ENCODE measurements around the gene USP19. TPM values are rescaled to one million over a fixed set of nuclear protein-coding genes. Genes with fewer than 3 reads are reported as not detected.

Gene USP19
- total and polyA plus RNA-seq, 10 of the 15 experiments (the other 5 are each of a cell fraction or from before 2014, with no cell fraction given) = 0.24 to 64.2 (median 33.2) TPM

DNA sequence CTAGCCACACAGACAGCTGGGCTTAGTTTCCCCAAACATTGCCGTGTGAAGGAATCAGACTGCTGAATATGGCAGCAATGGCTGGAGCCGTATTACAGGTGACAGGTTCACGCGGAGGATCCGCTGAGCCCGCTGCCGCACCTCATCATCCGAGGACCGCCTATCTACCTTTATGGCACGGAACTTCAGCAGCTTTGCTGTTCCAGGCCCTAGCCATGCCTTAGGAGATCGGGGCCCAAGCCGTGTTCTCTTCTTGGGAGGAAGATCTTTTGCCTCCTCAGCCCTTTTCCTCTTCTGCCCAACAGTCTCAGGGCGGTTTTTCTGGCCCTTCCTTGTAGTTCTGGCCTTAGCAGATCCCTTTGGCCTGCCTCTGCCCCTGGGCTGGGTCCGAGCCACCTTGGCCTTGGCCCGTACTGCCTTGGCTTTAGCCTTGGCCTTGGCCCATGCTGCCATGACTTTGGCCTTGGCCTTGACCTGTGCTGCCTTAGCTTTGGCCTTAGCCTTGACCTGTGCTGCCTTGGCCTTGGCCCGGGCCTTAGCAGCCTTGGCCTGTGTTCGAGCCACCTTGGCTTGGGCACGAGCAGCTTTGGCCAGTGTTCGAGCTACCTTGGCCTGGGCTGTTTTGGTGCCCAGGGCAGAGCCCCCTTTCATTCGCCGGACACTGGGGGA, 42.3 kb upstream of the USP19 start:
- no peak for FAIRE-seq
- in situ Hi-C loops (cut with MboI) = no loop called here
- BruUV-seq (replicated peaks) = no TSS peak

DNA sequence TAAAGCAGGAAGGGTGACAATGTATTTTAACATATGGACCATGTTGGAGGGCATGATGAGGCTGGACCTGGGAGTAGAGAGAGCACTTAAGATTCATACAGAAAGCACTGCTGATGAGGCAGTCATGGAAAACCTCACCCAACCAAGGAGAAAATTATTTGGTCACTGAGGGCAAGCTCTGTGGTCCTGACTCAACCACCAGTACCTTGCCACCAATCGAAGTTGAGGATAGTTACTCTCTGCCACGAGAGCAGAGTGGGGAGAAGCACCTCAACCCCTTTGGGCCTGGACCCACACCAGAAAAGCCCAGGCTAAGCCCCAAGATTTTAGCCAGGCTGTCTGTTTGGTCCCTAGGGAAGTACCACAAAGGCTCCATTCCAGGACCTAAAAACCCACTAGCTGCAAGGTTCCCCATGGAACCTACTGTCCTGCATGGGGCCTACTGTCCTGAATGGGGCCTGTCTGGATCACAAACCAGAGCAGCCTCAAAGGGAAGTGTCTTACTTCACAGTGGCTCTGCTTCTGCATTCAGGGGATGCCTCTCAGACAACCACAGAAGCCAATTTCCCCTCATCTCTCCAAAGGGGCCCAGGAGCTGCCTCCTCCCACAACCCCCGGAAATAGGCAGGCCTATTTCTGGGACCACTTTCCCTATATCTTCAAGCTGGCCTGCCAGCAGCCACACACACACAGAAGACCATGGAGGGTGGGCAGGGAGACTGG, 41.3 kb upstream of the USP19 start:
- ChIA-PET RAD21 (ENCODE audit: unreplicated experiment) (no interaction called here), POLR2A (no interaction called here), CTCF (no interaction called here), SMC1A (ENCODE audit: uncharacterized antibody, unreplicated experiment) (no interaction called here)
- TF ChIP-seq MEF2B (IDR thresholded peaks at IDR 0.05; ENCODE audit: partially characterized antibody, poor library complexity, severe bottlenecking) (no peak), GABPA (IDR thresholded peaks at IDR 0.05; ENCODE audit: low read depth) (no peak), NBN (IDR thresholded peaks at IDR 0.05) (no peak), ZNF274 (IDR thresholded peaks at IDR 0.05; ENCODE audit: insufficient read depth, insufficient read length) (no peak), CHD4 (IDR thresholded peaks at IDR 0.05) (no peak), ASH2L (IDR thresholded peaks at IDR 0.05; ENCODE audit: borderline replicate concordance, low read depth) (no peak), POLR2AphosphoS2 (IDR thresholded peaks at IDR 0.05; ENCODE audit: low read depth, low read length) (0 out of 2 replicates have a peak, but pooled peaks have one; percentile 11), TBL1XR1 (IDR thresholded peaks at IDR 0.05; ENCODE audit: low read depth, low read length) (no peak), PAX5 (IDR thresholded peaks at IDR 0.05; ENCODE audit: borderline replicate concordance, low read depth, low read length) (no peak), PML (IDR thresholded peaks at IDR 0.05; ENCODE audit: low read length) (0 out of 2 replicates have a peak, but pooled peaks have one; percentile 20), RUNX3 (IDR thresholded peaks at IDR 0.05; ENCODE audit: low read length) (no peak)
- TF ChIP-seq, protein P1, sequence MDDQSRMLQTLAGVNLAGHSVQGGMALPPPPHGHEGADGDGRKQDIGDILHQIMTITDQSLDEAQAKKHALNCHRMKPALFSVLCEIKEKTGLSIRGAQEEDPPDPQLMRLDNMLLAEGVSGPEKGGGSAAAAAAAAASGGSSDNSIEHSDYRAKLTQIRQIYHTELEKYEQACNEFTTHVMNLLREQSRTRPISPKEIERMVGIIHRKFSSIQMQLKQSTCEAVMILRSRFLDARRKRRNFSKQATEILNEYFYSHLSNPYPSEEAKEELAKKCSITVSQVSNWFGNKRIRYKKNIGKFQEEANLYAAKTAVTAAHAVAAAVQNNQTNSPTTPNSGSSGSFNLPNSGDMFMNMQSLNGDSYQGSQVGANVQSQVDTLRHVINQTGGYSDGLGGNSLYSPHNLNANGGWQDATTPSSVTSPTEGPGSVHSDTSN (IDR thresholded peaks at IDR 0.05; ENCODE audit: insufficient replicate concordance, low read depth, low read length) = no peak
- Histone ChIP-seq H3K27me3 (replicated peaks in 1 of 2; ENCODE audit: control insufficient read depth in 2 of 2, insufficient read depth in 2 of 2, low read length in 1 of 2) (no peaks in the 10 kb centered on the region), H3K4me3 (no peak overlapping the region), H3K9ac (ENCODE audit: control insufficient read depth, insufficient read depth, low read length) (no peak overlapping the region), H3K27ac (ENCODE audit: control insufficient read depth, insufficient read depth) (no peak overlapping the region), H3K9me3 (replicated peaks; ENCODE audit: control insufficient read depth, insufficient read depth, low read length) (peaks cover 2% of the 10 kb centered on the region; the same call in 2 of the 3 replicates), H3K4me1 (ENCODE audit: control insufficient read depth, insufficient read depth, low read length) (peaks cover 10% of the 10 kb centered on the region), H3K4me2 (ENCODE audit: control insufficient read depth, insufficient read depth) (no peak overlapping the region), H2AFZ (ENCODE audit: control insufficient read depth, low read depth, low read length) (no peak overlapping the region), H4K20me1 (ENCODE audit: control insufficient read depth, insufficient read depth) (no peaks in the 10 kb centered on the region; the same call in 1 of the 2 replicates), H3K36me3 (ENCODE audit: control insufficient read depth in 2 of 2, insufficient read depth in 2 of 2, low read length in 1 of 2) (peaks cover 6 to 9% of the 10 kb centered on the region in 2 experiments; a peak in 3 of 4 replicates), H3K79me2 (ENCODE audit: control insufficient read depth, insufficient read depth, low read length) (peaks cover 24% of the 10 kb centered on the region)
- BruUV-seq (replicated peaks) = no TSS peak
- 70% methylated on average over 3 of the region's 3 CpGs for WGBS (ENCODE audit: insufficient coverage, insufficient replicate concordance, low lambda C conversion rate, missing lambda C conversion rate)
- ATAC-seq (no peak), DNase-seq (ENCODE audit: low read depth, low spot score) (no peak), FAIRE-seq (no peak)
- in situ Hi-C loops (cut with MboI) = no loop called here
- intact Hi-C loops (cut with micrococcal nuclease; ENCODE audit: unreplicated experiment) = no loop called here

More for the DNA sequence above, 42.3 kb upstream of the USP19 start:
- ATAC-seq (no peak), DNase-seq (ENCODE audit: low read depth, low spot score) (no peak)
- CTCF ChIA-PET = no interaction called here
- H3K4me3 ChIP-seq = no peak overlapping the region
- H3K4me1 ChIP-seq (ENCODE audit: control insufficient read depth, insufficient read depth, low read length) = peaks cover 10% of the 10 kb centered on the region
- peaks cover 24% of the 10 kb centered on the region for H3K79me2 ChIP-seq (ENCODE audit: control insufficient read depth, insufficient read depth, low read length)
- H3K36me3 ChIP-seq (ENCODE audit: control insufficient read depth in 2 of 2, insufficient read depth in 2 of 2, low read length in 1 of 2) = peaks cover 6 to 9% of the 10 kb centered on the region in 2 experiments; a peak in 3 of 4 replicates
- H3K9ac ChIP-seq (ENCODE audit: control insufficient read depth, insufficient read depth, low read length) = no peak overlapping the region
- H3K27ac ChIP-seq (ENCODE audit: control insufficient read depth, insufficient read depth) = no peak overlapping the region
- intact Hi-C loops (cut with micrococcal nuclease; ENCODE audit: unreplicated experiment) = no loop called here
- POLR2A ChIA-PET = no interaction called here
- H2AFZ ChIP-seq (ENCODE audit: control insufficient read depth, low read depth, low read length) = no peak overlapping the region
- 97% methylated on average over 21 of the region's 21 CpGs for WGBS (ENCODE audit: insufficient coverage, insufficient replicate concordance, low lambda C conversion rate, missing lambda C conversion rate)
- TF ChIP-seq POLR2AphosphoS2 (IDR thresholded peaks at IDR 0.05; ENCODE audit: low read depth, low read length) (peak; percentile 74; the same call in 1 of the 2 replicates), EZH2 (IDR thresholded peaks at IDR 0.05; ENCODE audit: borderline replicate concordance, control insufficient read depth, low read depth, low read length) (no peak), POLR2AphosphoS5 (IDR thresholded peaks at IDR 0.05; ENCODE audit: low read length) (no peak), ZNF24 (IDR thresholded peaks at IDR 0.05) (no peak), ESRRA (IDR thresholded peaks at IDR 0.05; ENCODE audit: low read length) (no peak)
- no peaks in the 10 kb centered on the region for H3K27me3 ChIP-seq (replicated peaks in 1 of 2; ENCODE audit: control insufficient read depth in 2 of 2, insufficient read depth in 2 of 2, low read length in 1 of 2)
- H3K4me2 ChIP-seq (ENCODE audit: control insufficient read depth, insufficient read depth) = no peak overlapping the region
- SMC1A ChIA-PET (ENCODE audit: uncharacterized antibody, unreplicated experiment) = no interaction called here
- no peaks in the 10 kb centered on the region; the same call in 1 of the 2 replicates for H4K20me1 ChIP-seq (ENCODE audit: control insufficient read depth, insufficient read depth)
- RAD21 ChIA-PET (ENCODE audit: unreplicated experiment) = no interaction called here
- peaks cover 2% of the 10 kb centered on the region; the same call in 2 of the 3 replicates for H3K9me3 ChIP-seq (replicated peaks; ENCODE audit: control insufficient read depth, insufficient read depth, low read length)
